Esophagus squamous epithelium (tissue), 5 donors: ENCODE results near the gene BABAM2. TPM values are rescaled to one million over a fixed set of nuclear protein-coding genes. Genes with fewer than 3 reads are reported as not detected.

Source experiments
- DNase-seq: peaks from one replicate; lab custom pipeline; 2025; lab: John Stamatoyannopoulos, UW
- H3K27ac ChIP-seq, 4 donors: fragments of 200-600 bp; sonication (generic); one replicate each; pipeline ENCODE4 v1.5.1; 2016 to 2019; ENCODE audit warnings: mild to moderate bottlenecking in 1 of 4
- H3K27me3 ChIP-seq, 4 donors: fragments of 200-600 bp; sonication (generic); 1 replicate in 3 of 4; 2 replicates in 1 of 4; pipeline versions ENCODE4 v1.5.1 to v1.6.0; 2017 to 2021; ENCODE audit warnings: antibody characterized with exemption in 1 of 4
- H3K36me3 ChIP-seq, 3 donors: fragments of 200-600 bp; sonication (generic); one replicate each; pipeline ENCODE4 v1.5.1; 2016 to 2019
- H3K4me1 ChIP-seq, 3 donors: fragments of 200-600 bp; sonication (generic); one replicate each; pipeline ENCODE4 v1.5.1; 2017 to 2019
- H3K4me3 ChIP-seq, 4 donors: fragments of 200-600 bp; sonication (generic); 1 replicate in 3 of 4; 2 replicates in 1 of 4; pipeline ENCODE4 v1.5.1; 2016 to 2019; ENCODE audit warnings: mild to moderate bottlenecking in 2 of 4, moderate library complexity in 1 of 4
- H3K9me3 ChIP-seq, 3 donors: fragments of 200-600 bp; sonication (generic); one replicate each; pipeline ENCODE4 v1.5.1; 2016 to 2019
- POLR2A ChIP-seq, 4 donors: fragments of 450-650 bp; IDR thresholded peaks; one replicate each; pipeline ENCODE4 v1.6.1; 2017; ENCODE audit warnings: antibody characterized with exemption in 4 of 4, mild to moderate bottlenecking in 4 of 4, moderate library complexity in 3 of 4
- WGBS, 2 donors: methylation state at CpG; one replicate each; pipeline ENCODE4 v1.1.5; 2018; 5-methylcytosine and 5-hydroxymethylcytosine counted together
- intact Hi-C: fragments of 100-400 bp; cut with DNase I; formaldehyde crosslinking; loops from one replicate; pipeline ENCODE4 v1.15.0; 2022
- total RNA-seq, 4 donors: library from RNA; depleted of rRNA; stranded (reverse); fragments of >200 nt; gene quantifications; one replicate each; pipeline ENCODE4 v1.1.0, GENCODE V29; 2016
- TF ChIP-seq, protein P1 (sequence below), 6 experiments: fragments of 450-650 bp in 4 of 6; fragments of 200-600 bp in 2 of 6; sonication (generic) in 2 of 6; IDR thresholded peaks; one replicate each; pipeline ENCODE4 v1.5.1; 2016 to 2019; ENCODE audit warnings: antibody characterized with exemption in 6 of 6, mild to moderate bottlenecking in 4 of 6, moderate library complexity in 4 of 6
- donor health status: DM: yes; HTN: yes; CAD: no.

The BABAM2 gene
- total RNA-seq, 4 donors from 2014 or later, result 16.6 to 28.3 (median 24.3) TPM

DNA sequence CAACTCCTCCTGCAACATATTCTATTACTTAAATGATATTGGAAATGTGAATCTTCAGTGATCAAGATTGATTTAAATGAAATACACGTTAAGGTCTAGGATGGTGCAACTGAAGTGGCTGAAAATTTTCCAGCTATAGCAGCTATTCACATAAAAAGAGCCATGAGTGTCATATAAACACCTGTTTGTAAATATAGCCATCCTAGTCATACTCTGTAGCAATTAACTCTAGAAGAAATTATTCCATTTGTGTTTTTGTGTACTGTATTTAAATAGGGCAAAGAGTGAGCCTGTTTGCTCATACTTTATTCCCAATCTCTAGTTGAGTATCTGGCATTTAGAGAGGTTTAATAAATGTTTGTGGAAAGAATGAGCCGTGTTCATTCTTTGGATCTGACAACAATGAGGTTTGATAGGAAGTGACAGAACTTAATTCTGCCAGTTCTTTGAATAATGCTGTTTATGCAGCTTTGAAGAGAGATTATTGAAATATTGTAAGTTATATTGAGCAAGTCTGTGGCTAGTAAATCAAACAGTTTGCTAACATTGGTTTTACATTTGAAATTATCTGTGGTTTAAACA is 49.7 kb downstream of the BABAM2 start:
- intact Hi-C loops, result no loop called here
- H3K27me3 ChIP-seq, result no peaks in the 10 kb centered on the region
- TF ChIP-seq, protein P1, sequence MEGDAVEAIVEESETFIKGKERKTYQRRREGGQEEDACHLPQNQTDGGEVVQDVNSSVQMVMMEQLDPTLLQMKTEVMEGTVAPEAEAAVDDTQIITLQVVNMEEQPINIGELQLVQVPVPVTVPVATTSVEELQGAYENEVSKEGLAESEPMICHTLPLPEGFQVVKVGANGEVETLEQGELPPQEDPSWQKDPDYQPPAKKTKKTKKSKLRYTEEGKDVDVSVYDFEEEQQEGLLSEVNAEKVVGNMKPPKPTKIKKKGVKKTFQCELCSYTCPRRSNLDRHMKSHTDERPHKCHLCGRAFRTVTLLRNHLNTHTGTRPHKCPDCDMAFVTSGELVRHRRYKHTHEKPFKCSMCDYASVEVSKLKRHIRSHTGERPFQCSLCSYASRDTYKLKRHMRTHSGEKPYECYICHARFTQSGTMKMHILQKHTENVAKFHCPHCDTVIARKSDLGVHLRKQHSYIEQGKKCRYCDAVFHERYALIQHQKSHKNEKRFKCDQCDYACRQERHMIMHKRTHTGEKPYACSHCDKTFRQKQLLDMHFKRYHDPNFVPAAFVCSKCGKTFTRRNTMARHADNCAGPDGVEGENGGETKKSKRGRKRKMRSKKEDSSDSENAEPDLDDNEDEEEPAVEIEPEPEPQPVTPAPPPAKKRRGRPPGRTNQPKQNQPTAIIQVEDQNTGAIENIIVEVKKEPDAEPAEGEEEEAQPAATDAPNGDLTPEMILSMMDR (IDR thresholded peaks at IDR 0.05), result no peak
- no peak for TF ChIP-seq POLR2A (IDR thresholded peaks at IDR 0.05)
- H3K4me1 ChIP-seq, result peaks cover 0 to 3% (median 0%) of the 10 kb centered on the region in 3 donors
- no peak overlapping the region for H3K4me3 ChIP-seq
- no peak overlapping the region for H3K27ac ChIP-seq
- H3K9me3 ChIP-seq, result no peaks in the 10 kb centered on the region
- H3K36me3 ChIP-seq, result no peaks in the 10 kb centered on the region
- whole genome bisulfite sequencing, 2 donors, result 47 to 56% methylated on average over 2 of the region's 2 CpGs
- DNase-seq, result no peak

DNA sequence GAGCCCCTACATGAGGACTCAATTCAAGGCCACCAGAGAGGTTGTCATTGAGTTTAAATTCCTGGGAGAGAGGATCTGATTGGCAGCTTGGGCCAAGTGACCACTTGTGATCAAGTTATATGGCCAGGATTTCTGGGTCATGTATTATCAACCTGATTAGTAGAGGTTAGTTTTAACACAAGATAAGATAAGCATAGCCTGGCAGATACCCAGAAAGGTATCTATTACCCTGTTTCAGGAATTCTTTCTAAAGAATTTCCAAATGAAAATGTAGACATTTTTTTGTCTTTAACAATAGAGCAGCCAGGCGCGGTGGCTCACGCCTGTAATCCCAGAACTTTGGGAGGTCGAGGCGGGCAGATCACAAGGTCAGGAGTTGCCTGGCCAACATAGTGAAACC is 50.5 kb downstream of the BABAM2 start:
- WGBS, 2 donors, result 90 to 91% methylated on average over 5 of the region's 5 CpGs
- H3K27me3 ChIP-seq, result no peaks in the 10 kb centered on the region
- no peak for DNase-seq
- H3K4me3 ChIP-seq, result no peak overlapping the region
- peaks cover 0 to 3% (median 0%) of the 10 kb centered on the region in 3 donors for H3K4me1 ChIP-seq
- no peaks in the 10 kb centered on the region for H3K9me3 ChIP-seq
- TF ChIP-seq POLR2A (IDR thresholded peaks at IDR 0.05), result no peak
- TF ChIP-seq, protein P1 (IDR thresholded peaks at IDR 0.05), result no peak
- intact Hi-C loops, result no loop called here
- H3K27ac ChIP-seq, result no peak overlapping the region
- no peaks in the 10 kb centered on the region for H3K36me3 ChIP-seq

DNA sequence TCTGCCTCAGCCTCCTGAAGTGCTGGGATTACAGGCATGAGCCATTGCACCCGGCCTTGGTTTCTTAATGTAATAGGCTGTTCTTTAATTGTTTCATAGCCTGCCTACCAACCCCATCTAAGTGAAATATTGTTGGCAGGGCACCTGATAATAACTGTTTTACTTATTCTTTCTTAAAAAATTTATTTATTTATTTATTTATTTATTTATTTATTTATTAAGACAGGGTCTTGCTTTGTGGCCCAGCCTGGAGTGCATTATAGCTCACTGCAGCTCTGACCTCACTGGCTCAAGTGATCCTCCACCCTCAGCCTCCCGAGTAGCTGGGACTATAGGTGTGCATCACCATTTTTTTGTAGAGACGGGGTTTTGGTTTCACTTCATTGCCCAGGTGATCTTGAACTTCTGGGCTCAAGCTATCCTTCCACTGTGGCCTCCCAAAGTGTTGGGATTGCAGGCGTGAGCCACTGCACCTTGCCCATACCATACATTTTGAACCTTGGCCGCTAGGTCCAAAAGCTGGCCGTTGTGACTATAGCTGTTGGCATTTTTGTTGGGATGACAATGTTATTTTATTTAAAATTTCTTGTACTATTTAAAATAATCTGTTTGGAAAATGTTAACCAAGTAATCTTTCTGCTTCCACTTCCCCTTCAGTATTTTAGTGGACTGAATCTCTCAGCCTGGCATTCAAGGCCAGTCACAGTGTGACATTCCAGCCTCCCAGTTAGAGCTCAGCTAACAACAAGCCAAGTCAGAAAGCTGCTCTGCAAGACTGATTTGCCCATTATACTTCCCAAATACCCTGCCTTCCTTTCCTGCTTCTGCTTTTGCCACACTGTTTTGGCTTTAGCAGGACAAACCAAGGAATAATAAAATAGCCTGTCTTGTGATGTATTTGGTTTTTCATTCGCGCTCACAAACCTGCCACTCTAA is 52.4 kb downstream of the BABAM2 start:
- H3K27ac ChIP-seq, result no peak overlapping the region
- no peak for TF ChIP-seq POLR2A (IDR thresholded peaks at IDR 0.05)
- TF ChIP-seq, protein P1 (IDR thresholded peaks at IDR 0.05), result no peak
- H3K36me3 ChIP-seq, result no peaks in the 10 kb centered on the region
- no peak for DNase-seq
- H3K27me3 ChIP-seq, result no peaks in the 10 kb centered on the region
- no peak overlapping the region for H3K4me3 ChIP-seq
- H3K4me1 ChIP-seq, result peaks cover 0 to 7% (median 3%) of the 10 kb centered on the region in 3 donors
- no peaks in the 10 kb centered on the region for H3K9me3 ChIP-seq
- WGBS, 2 donors, result 95 to 99% methylated on average over 8 of the region's 8 CpGs
- intact Hi-C loops, result no loop called here

DNA sequence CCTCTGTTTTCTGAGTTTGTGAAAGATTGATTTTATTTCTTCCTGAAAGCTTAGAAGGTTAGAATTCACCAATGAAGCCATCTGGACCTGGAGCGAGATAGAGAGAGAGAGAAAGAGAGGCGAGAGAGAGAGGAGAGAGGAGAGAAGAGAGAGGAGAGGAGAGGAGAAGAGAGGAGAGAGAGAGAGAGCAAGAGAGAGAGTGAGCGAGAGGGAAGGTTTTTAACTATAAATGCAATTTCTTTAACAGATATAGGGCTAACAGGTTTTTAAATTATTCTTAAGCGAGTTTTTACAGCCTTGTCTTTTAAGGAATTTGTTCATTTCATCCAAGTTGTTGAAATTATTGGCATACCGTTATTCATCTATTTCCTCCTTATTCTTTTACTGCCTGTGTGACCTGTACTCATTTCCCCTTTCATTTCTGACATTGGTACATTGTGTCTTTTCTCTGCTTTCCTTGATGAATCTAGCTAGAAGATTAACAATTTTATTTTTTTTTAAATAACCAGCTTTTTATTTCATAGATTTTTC is 56.1 kb downstream of the BABAM2 start:
- Histone ChIP-seq H3K36me3 (no peaks in the 10 kb centered on the region), H3K27ac (no peak overlapping the region), H3K9me3 (no peaks in the 10 kb centered on the region), H3K27me3 (no peaks in the 10 kb centered on the region), H3K4me3 (no peak overlapping the region), H3K4me1 (peaks cover 0 to 7% (median 0%) of the 10 kb centered on the region in 3 donors)
- intact Hi-C loops, result no loop called here
- DNase-seq, result no peak
- TF ChIP-seq POLR2A (IDR thresholded peaks at IDR 0.05), result no peak
- TF ChIP-seq, protein P1 (IDR thresholded peaks at IDR 0.05), result no peak
- 46 to 71% methylated on average over 5 of the region's 5 CpGs for WGBS, 2 donors

DNA sequence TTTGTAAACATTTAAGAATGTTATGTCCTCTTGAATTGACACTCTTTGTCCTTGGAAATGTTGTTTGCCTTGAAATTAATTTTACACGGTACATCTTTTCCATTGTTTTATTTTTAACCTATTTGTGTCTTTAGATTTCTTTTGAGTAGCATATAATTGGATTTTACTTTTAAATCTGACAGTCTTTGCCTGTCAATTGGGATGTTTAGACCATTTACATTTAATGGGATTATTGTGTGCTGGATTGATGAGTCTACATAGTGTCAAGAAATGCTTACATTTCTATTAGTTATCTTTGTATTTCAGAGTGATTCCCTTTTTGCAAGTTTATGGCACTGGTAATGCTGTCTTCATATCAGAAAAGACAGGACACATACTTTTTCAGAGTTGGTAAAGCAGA is 61.5 kb downstream of the BABAM2 start:
- Histone ChIP-seq H3K27me3 (no peaks in the 10 kb centered on the region), H3K36me3 (no peaks in the 10 kb centered on the region), H3K4me3 (no peak overlapping the region), H3K9me3 (no peaks in the 10 kb centered on the region), H3K27ac (no peak overlapping the region), H3K4me1 (peaks cover 16 to 43% (median 22%) of the 10 kb centered on the region in 3 donors)
- 81 to 100% methylated on average over 1 of the region's 1 CpG for WGBS, 2 donors
- TF ChIP-seq, protein P1 (IDR thresholded peaks at IDR 0.05), result no peak
- no peak for TF ChIP-seq POLR2A (IDR thresholded peaks at IDR 0.05)
- no peak for DNase-seq
- intact Hi-C loops, result loop anchor here (10.0 kb wide), 1 partner anchor 443 kb away; the partner anchor contains the start of gene FOSL2
